Measurements from ENCODE around the gene DENND2A.
"Not testable (repeated sequence)": the region's sequence is repeated elsewhere in the genome, so short reads cannot be mapped to it uniquely, and the experiment has no call there.

DENND2A gene

GRCh38 chr7:140678816-140679130, 38.2 kb upstream of the DENND2A start:
- H3K4me3 ChIP-seq (ENCODE audit: low read depth in 1 of 2, low read length in 2 of 2), result no peak overlapping the region
- H3K36me3 ChIP-seq (ENCODE audit: control insufficient read depth in 1 of 2, insufficient read depth in 2 of 2, low read length in 2 of 2), result peaks cover 18 to 27% of the 10 kb centered on the region in 2 donors
- peaks cover 12 to 13% of the 10 kb centered on the region in 2 donors for H3K4me1 ChIP-seq (ENCODE audit: control insufficient read depth in 1 of 2, insufficient read depth in 2 of 2, low read length in 2 of 2)
- no peak overlapping the region for H3K27ac ChIP-seq (ENCODE audit: low read length)
- H3K27me3 ChIP-seq (ENCODE audit: low read depth, low read length), result no peaks in the 10 kb centered on the region
- H3K9me3 ChIP-seq (ENCODE audit: control insufficient read depth in 1 of 2, low read length in 2 of 2), result no peaks in the 10 kb centered on the region

GRCh38 chr7:140678081-140678815, 37.6 kb upstream of the DENND2A start:
- Histone ChIP-seq H3K27me3 (ENCODE audit: low read depth, low read length) (no peaks in the 10 kb centered on the region), H3K9me3 (ENCODE audit: control insufficient read depth in 1 of 2, low read length in 2 of 2) (no peaks in the 10 kb centered on the region), H3K4me1 (ENCODE audit: control insufficient read depth in 1 of 2, insufficient read depth in 2 of 2, low read length in 2 of 2) (peaks cover 12 to 16% of the 10 kb centered on the region in 2 donors), H3K27ac (ENCODE audit: low read length) (no peak overlapping the region), H3K4me3 (ENCODE audit: low read depth in 1 of 2, low read length in 2 of 2) (no peak overlapping the region), H3K36me3 (ENCODE audit: control insufficient read depth in 1 of 2, insufficient read depth in 2 of 2, low read length in 2 of 2) (peaks cover 18 to 27% of the 10 kb centered on the region in 2 donors)

GRCh38 chr7:140677496-140677895, 36.9 kb upstream of the DENND2A start:
- Histone ChIP-seq H3K9me3 (ENCODE audit: control insufficient read depth in 1 of 2, low read length in 2 of 2) (no peaks in the 10 kb centered on the region), H3K27ac (ENCODE audit: low read length) (no peak overlapping the region), H3K4me3 (ENCODE audit: low read depth in 1 of 2, low read length in 2 of 2) (no peak overlapping the region), H3K4me1 (ENCODE audit: control insufficient read depth in 1 of 2, insufficient read depth in 2 of 2, low read length in 2 of 2) (peaks cover 12 to 16% of the 10 kb centered on the region in 2 donors), H3K36me3 (ENCODE audit: control insufficient read depth in 1 of 2, insufficient read depth in 2 of 2, low read length in 2 of 2) (peaks cover 18 to 27% of the 10 kb centered on the region in 2 donors), H3K27me3 (ENCODE audit: low read depth, low read length) (no peaks in the 10 kb centered on the region)

GRCh38 chr7:140676956-140677355, 36.3 kb upstream of the DENND2A start:
- Histone ChIP-seq H3K4me1 (ENCODE audit: control insufficient read depth in 1 of 2, insufficient read depth in 2 of 2, low read length in 2 of 2) (peaks cover 12 to 16% of the 10 kb centered on the region in 2 donors), H3K36me3 (ENCODE audit: control insufficient read depth in 1 of 2, insufficient read depth in 2 of 2, low read length in 2 of 2) (peaks cover 15 to 27% of the 10 kb centered on the region in 2 donors)
- H3K27me3 ChIP-seq (ENCODE audit: low read depth, low read length); H3K27ac ChIP-seq (ENCODE audit: low read length); H3K9me3 ChIP-seq (ENCODE audit: control insufficient read depth in 1 of 2, low read length in 2 of 2); H3K4me3 ChIP-seq (ENCODE audit: low read depth in 1 of 2, low read length in 2 of 2): not testable (repeated sequence)

- Histone ChIP-seq H3K4me1 (ENCODE audit: control insufficient read depth in 1 of 2, insufficient read depth in 2 of 2, low read length in 2 of 2) (peaks cover 12 to 16% of the 10 kb centered on the region in 2 donors), H3K36me3 (ENCODE audit: control insufficient read depth in 1 of 2, insufficient read depth in 2 of 2, low read length in 2 of 2) (peaks cover 14 to 27% of the 10 kb centered on the region in 2 donors), H3K4me3 (ENCODE audit: low read depth in 1 of 2, low read length in 2 of 2) (no peak overlapping the region), H3K9me3 (ENCODE audit: control insufficient read depth in 1 of 2, low read length in 2 of 2) (no peaks in the 10 kb centered on the region), H3K27ac (ENCODE audit: low read length) (no peak overlapping the region), H3K27me3 (ENCODE audit: low read depth, low read length) (no peaks in the 10 kb centered on the region)
Observed at GRCh38 chr7:140676306-140676705, 35.7 kb upstream of the DENND2A start.

GRCh38 chr7:140675726-140676125, 35.1 kb upstream of the DENND2A start:
- H3K27ac ChIP-seq (ENCODE audit: low read length), result no peak overlapping the region
- peaks cover 10 to 23% of the 10 kb centered on the region in 2 donors for H3K36me3 ChIP-seq (ENCODE audit: control insufficient read depth in 1 of 2, insufficient read depth in 2 of 2, low read length in 2 of 2)
- no peak overlapping the region for H3K4me3 ChIP-seq (ENCODE audit: low read depth in 1 of 2, low read length in 2 of 2)
- peaks cover 12 to 16% of the 10 kb centered on the region in 2 donors for H3K4me1 ChIP-seq (ENCODE audit: control insufficient read depth in 1 of 2, insufficient read depth in 2 of 2, low read length in 2 of 2)
- no peaks in the 10 kb centered on the region for H3K9me3 ChIP-seq (ENCODE audit: control insufficient read depth in 1 of 2, low read length in 2 of 2)
- H3K27me3 ChIP-seq (ENCODE audit: low read depth, low read length), result no peaks in the 10 kb centered on the region

GRCh38 chr7:140674899-140675701, 34.5 kb upstream of the DENND2A start:
- Histone ChIP-seq H3K27ac (ENCODE audit: low read length) (no peak overlapping the region), H3K36me3 (ENCODE audit: control insufficient read depth in 1 of 2, insufficient read depth in 2 of 2, low read length in 2 of 2) (peaks cover 4 to 16% of the 10 kb centered on the region in 2 donors), H3K4me3 (ENCODE audit: low read depth in 1 of 2, low read length in 2 of 2) (no peak overlapping the region), H3K27me3 (ENCODE audit: low read depth, low read length) (no peaks in the 10 kb centered on the region), H3K9me3 (ENCODE audit: control insufficient read depth in 1 of 2, low read length in 2 of 2) (no peaks in the 10 kb centered on the region), H3K4me1 (ENCODE audit: control insufficient read depth in 1 of 2, insufficient read depth in 2 of 2, low read length in 2 of 2) (peaks cover 12 to 16% of the 10 kb centered on the region in 2 donors)

GRCh38 chr7:140674356-140674800, 33.8 kb upstream of the DENND2A start:
- Histone ChIP-seq H3K27ac (ENCODE audit: low read length) (no peak overlapping the region), H3K4me1 (ENCODE audit: control insufficient read depth in 1 of 2, insufficient read depth in 2 of 2, low read length in 2 of 2) (peaks cover 12 to 16% of the 10 kb centered on the region in 2 donors), H3K4me3 (ENCODE audit: low read depth in 1 of 2, low read length in 2 of 2) (peak overlapping the region in 1 of 2 donors; percentile 82), H3K36me3 (ENCODE audit: control insufficient read depth in 1 of 2, insufficient read depth in 2 of 2, low read length in 2 of 2) (peaks cover 4 to 15% of the 10 kb centered on the region in 2 donors), H3K9me3 (ENCODE audit: control insufficient read depth in 1 of 2, low read length in 2 of 2) (no peaks in the 10 kb centered on the region), H3K27me3 (ENCODE audit: low read depth, low read length) (no peaks in the 10 kb centered on the region)

GRCh38 chr7:140673774-140674155, 33.2 kb upstream of the DENND2A start:
- Histone ChIP-seq H3K9me3 (ENCODE audit: control insufficient read depth in 1 of 2, low read length in 2 of 2) (no peaks in the 10 kb centered on the region), H3K27me3 (ENCODE audit: low read depth, low read length) (no peaks in the 10 kb centered on the region), H3K4me3 (ENCODE audit: low read depth in 1 of 2, low read length in 2 of 2) (peak overlapping the region; percentile 65 to 82), H3K4me1 (ENCODE audit: control insufficient read depth in 1 of 2, insufficient read depth in 2 of 2, low read length in 2 of 2) (peaks cover 12 to 16% of the 10 kb centered on the region in 2 donors), H3K27ac (ENCODE audit: low read length) (no peak overlapping the region), H3K36me3 (ENCODE audit: control insufficient read depth in 1 of 2, insufficient read depth in 2 of 2, low read length in 2 of 2) (peaks cover 0 to 9% of the 10 kb centered on the region in 2 donors)

- H3K27me3 ChIP-seq (ENCODE audit: low read depth, low read length), result no peaks in the 10 kb centered on the region
- H3K27ac ChIP-seq (ENCODE audit: low read length), result no peak overlapping the region
- no peaks in the 10 kb centered on the region for H3K9me3 ChIP-seq (ENCODE audit: control insufficient read depth in 1 of 2, low read length in 2 of 2)
- peaks cover 12 to 16% of the 10 kb centered on the region in 2 donors for H3K4me1 ChIP-seq (ENCODE audit: control insufficient read depth in 1 of 2, insufficient read depth in 2 of 2, low read length in 2 of 2)
- H3K4me3 ChIP-seq (ENCODE audit: low read depth in 1 of 2, low read length in 2 of 2), result peak overlapping the region; percentile 65 to 82
- peaks cover 0 to 3% of the 10 kb centered on the region in 2 donors for H3K36me3 ChIP-seq (ENCODE audit: control insufficient read depth in 1 of 2, insufficient read depth in 2 of 2, low read length in 2 of 2)
Observed at GRCh38 chr7:140673063-140673773, 32.6 kb upstream of the DENND2A start.
